PC-9 (cell line): ENCODE results near the gene UFC1. TPM values are rescaled to one million over a fixed set of nuclear protein-coding genes. Genes with fewer than 3 reads are reported as not detected.
"Not testable (repeated sequence)": the region's sequence is repeated elsewhere in the genome, so short reads cannot be mapped to it uniquely, and the experiment has no call there.

Experiments used
- BruUV-seq: library from RNA; stranded (reverse); fragments of 400-500 nt; replicated peaks from 2 replicates; lab custom pipeline; 2021; lab: Mats Ljungman, UMichigan
- CTCF ChIA-PET: fragments of 300-600 bp; sonication (Branson Sonifier 250); formaldehyde crosslinking; loops from one replicate; lab custom pipeline; 2022; ENCODE audit warnings: antibody characterized with exemption; lab: Charles Lee
- POLR2A ChIA-PET: fragments of 300-600 bp; sonication (Branson Sonifier 250); formaldehyde crosslinking; loops from one replicate; lab custom pipeline; 2022; ENCODE audit warnings: antibody characterized with exemption; ENCODE audit not compliant: unreplicated experiment; lab: Charles Lee
- DNase-seq, 2 experiments: peaks; one replicate each; pipeline versions ENCODE4 v3.0.0 to v3.0.0-alpha.2; 2015 to 2022; ENCODE audit warnings: mixed read lengths in 1 of 2
- H2AFZ ChIP-seq: fragments of 200-600 bp; sonication (generic); 2 replicates; pipeline ENCODE4 v1.8.1; 2017; ENCODE audit warnings: antibody characterized with exemption
- H3F3A ChIP-seq: fragments of 200-600 bp; sonication (generic); 2 replicates; pipeline ENCODE4 v1.8.1; 2017; ENCODE audit warnings: antibody characterized with exemption, mild to moderate bottlenecking, low read depth; ENCODE audit not compliant: insufficient read depth
- H3K27ac ChIP-seq: fragments of 200-600 bp; sonication (generic); 2 replicates; pipeline ENCODE4 v1.6.1; 2016; ENCODE audit warnings: mixed run types
- H3K27me3 ChIP-seq: fragments of 200-600 bp; sonication (generic); 2 replicates; pipeline ENCODE4 v1.6.1; 2016; ENCODE audit warnings: low read depth, mixed run types; ENCODE audit not compliant: insufficient read depth
- H3K36me3 ChIP-seq: fragments of 200-600 bp; sonication (generic); 2 replicates; pipeline ENCODE4 v1.6.1; 2016; ENCODE audit warnings: low read depth, mixed run types
- H3K4me1 ChIP-seq: fragments of 200-600 bp; sonication (generic); replicated peaks from 2 replicates; pipeline ENCODE4 v1.6.1; 2016; ENCODE audit warnings: mixed run types; ENCODE audit not compliant: insufficient read depth
- H3K4me2 ChIP-seq: fragments of 200-600 bp; sonication (generic); 2 replicates; pipeline ENCODE4 v1.6.1; 2017; ENCODE audit warnings: mixed run types
- H3K4me3 ChIP-seq: fragments of 200-600 bp; sonication (generic); 2 replicates; pipeline ENCODE4 v1.6.1; 2016; ENCODE audit warnings: mixed run types
- H3K79me2 ChIP-seq: fragments of 200-600 bp; sonication (generic); 2 replicates; pipeline ENCODE4 v1.6.1; 2017; ENCODE audit warnings: low read depth, mixed run types
- H3K9me2 ChIP-seq: fragments of 200-600 bp; sonication (generic); 2 replicates; pipeline ENCODE4 v1.8.1; 2017; ENCODE audit warnings: mild to moderate bottlenecking; ENCODE audit not compliant: insufficient read depth
- H3K9me3 ChIP-seq: fragments of 200-600 bp; sonication (generic); 2 replicates; pipeline ENCODE4 v1.8.1; 2016; ENCODE audit warnings: low read depth; ENCODE audit not compliant: insufficient read depth
- H4K20me1 ChIP-seq: fragments of 200-600 bp; sonication (generic); 2 replicates; pipeline ENCODE4 v1.8.1; 2017; ENCODE audit not compliant: insufficient read depth
- EZH2 ChIP-seq: fragments of 200-600 bp; sonication (generic); IDR thresholded peaks from 2 replicates; pipeline ENCODE4 v1.8.0; 2017; ENCODE audit warnings: antibody characterized with exemption, low read depth
- intact Hi-C: fragments of 100-400 bp; cut with micrococcal nuclease; formaldehyde crosslinking; loops from one replicate; pipeline ENCODE4 v1.10.0; 2022; ENCODE audit not compliant: unreplicated experiment
- total RNA-seq: library from RNA; stranded (reverse); gene quantifications from 2 replicates; pipeline ENCODE4 v1.2.3, GENCODE V29; 2021
- TF ChIP-seq, protein P1 (sequence below): fragments of 200-600 bp; sonication (generic); conservative IDR thresholded peaks from 2 replicates; pipeline ENCODE4 v1.6.1; 2017; ENCODE audit warnings: mixed run types, antibody characterized with exemption, mild to moderate bottlenecking, moderate library complexity

UFC1 gene
- total RNA-seq, 1 experiment from 2014 or later: 74.9 TPM

DNA sequence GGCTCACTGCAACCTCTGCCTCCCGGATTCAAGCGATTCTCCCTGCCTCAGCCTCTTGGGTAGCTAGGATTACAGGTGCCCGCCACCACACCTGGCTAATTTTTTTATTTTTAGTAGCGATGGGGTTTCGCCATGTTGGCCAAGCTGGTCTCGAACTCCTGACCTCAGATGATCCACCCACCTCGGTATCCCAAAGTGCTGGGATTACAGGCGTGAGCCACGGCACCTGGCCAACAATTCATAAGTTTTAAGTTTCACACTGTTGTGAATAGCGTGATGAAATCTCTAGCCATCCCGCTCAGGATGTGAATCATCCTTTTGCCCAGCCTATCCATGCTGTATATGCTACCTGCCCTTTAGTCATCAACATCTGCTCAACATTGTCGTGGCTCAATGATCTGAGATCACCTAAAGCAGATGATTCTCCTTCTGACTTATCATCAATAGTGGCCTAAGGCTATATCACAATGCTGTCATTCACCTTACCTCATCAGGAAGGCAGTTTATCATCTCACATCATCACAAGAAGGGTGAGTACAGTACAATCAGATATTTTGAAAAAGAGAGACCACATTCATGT, 38.6 kb upstream of the UFC1 start:
- no peaks in the 10 kb centered on the region for H3K27me3 ChIP-seq
- peak; percentile 75 to 96 for DNase-seq
- H3K4me3 ChIP-seq: no peak overlapping the region
- BruUV-seq: no TSS peak
- peaks cover 50% of the 10 kb centered on the region for H3F3A ChIP-seq
- TF ChIP-seq EZH2: no peak
- TF ChIP-seq, protein P1, sequence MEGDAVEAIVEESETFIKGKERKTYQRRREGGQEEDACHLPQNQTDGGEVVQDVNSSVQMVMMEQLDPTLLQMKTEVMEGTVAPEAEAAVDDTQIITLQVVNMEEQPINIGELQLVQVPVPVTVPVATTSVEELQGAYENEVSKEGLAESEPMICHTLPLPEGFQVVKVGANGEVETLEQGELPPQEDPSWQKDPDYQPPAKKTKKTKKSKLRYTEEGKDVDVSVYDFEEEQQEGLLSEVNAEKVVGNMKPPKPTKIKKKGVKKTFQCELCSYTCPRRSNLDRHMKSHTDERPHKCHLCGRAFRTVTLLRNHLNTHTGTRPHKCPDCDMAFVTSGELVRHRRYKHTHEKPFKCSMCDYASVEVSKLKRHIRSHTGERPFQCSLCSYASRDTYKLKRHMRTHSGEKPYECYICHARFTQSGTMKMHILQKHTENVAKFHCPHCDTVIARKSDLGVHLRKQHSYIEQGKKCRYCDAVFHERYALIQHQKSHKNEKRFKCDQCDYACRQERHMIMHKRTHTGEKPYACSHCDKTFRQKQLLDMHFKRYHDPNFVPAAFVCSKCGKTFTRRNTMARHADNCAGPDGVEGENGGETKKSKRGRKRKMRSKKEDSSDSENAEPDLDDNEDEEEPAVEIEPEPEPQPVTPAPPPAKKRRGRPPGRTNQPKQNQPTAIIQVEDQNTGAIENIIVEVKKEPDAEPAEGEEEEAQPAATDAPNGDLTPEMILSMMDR: no peak
- ChIA-PET POLR2A (no interaction called here), CTCF (no interaction called here)
- peak overlapping the region; percentile 94 for H3K4me2 ChIP-seq
- no peak overlapping the region for H2AFZ ChIP-seq
- H3K27ac ChIP-seq: peak overlapping the region; percentile 81
- peaks cover 16% of the 10 kb centered on the region for H4K20me1 ChIP-seq
- peaks cover 79% of the 10 kb centered on the region for H3K79me2 ChIP-seq
- H3K9me3 ChIP-seq: no peaks in the 10 kb centered on the region
- H3K36me3 ChIP-seq: peaks cover 9% of the 10 kb centered on the region; the same call in 1 of the 2 replicates
- intact Hi-C loops: no loop called here
- H3K9me2 ChIP-seq: no peaks in the 10 kb centered on the region
- peaks cover 50% of the 10 kb centered on the region for H3K4me1 ChIP-seq

DNA sequence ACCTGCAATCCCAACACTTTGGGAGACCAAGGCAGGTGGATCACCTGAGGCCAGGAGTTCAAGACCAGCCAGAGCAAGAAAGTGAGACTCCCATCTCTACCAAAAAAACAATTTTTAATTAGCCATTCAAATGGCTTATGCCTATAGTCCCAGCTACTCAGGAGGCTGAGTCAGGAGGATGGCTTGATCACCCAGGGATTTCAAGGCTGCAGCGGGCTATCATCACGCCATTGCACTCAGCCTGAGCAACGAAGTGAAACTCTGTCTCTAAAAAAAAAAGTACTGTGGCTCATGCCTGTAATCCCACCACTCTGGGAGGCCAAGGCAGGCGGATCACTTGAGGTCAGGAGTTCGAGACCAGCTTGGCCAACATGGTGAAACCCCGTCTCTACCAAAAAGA, 37.8 kb upstream of the UFC1 start:
- BruUV-seq, H3K36me3 ChIP-seq, intact Hi-C loops, H2AFZ ChIP-seq, CTCF ChIA-PET, H3K4me3 ChIP-seq, H3K27me3 ChIP-seq, H3K9me2 ChIP-seq, DNase-seq, POLR2A ChIA-PET, H3K9me3 ChIP-seq: not testable (repeated sequence)
- H4K20me1 ChIP-seq: peaks cover 15% of the 10 kb centered on the region
- peak overlapping the region; percentile 81 for H3K27ac ChIP-seq
- peak overlapping the region; percentile 94 for H3K4me2 ChIP-seq
- H3K79me2 ChIP-seq: peaks cover 75% of the 10 kb centered on the region
- H3K4me1 ChIP-seq: peaks cover 50% of the 10 kb centered on the region
- peaks cover 51% of the 10 kb centered on the region for H3F3A ChIP-seq

DNA sequence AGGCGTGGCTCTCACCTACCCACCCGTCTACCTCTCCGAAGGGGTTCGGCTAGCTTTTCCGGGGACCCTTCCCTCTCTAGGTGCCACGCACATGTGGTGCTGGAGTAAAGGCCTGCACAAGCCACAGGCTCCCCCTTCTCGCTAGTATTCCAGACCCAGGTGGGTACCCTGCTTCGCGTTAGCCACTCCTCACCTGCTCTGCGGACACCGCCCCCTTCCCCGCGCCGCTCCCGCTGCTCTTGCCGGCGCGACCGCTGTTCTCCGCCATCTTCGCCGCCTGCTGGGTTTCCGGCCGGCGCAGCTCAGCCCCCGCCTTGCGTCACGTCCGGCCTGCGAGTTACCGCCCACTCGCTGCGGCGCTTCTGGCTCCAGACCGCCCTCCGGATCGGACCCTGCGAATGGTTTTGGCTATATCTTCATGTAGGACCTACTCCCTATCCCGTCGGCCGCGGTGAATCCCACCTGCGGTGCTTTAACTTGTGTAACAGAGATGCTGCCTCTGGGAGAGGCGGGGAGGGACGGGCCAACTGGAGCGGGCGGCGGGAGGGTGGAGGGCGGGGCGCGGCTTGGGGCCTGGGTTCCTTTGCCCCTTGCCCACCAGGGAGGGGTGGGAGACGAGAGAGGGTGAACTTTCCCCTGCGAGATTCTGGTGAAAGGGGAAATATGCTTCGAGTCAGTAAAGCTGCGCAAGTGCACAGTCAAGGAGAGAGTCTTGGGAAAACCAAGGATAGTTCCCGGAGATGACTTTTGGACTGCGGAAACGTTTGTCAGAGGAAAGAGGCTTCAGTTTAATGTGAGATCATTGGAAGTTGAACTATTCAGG, 35.8 kb upstream of the UFC1 start, which contains the start of the genes NIT1 and PFDN2:
Gene NIT1 (plus strand): TSS at position 347 of the 823 bp plus-strand sequence. CDS start 72 bp downstream, at position 419.
Gene PFDN2 (minus strand): TSS at position 279 of the 823 bp plus-strand sequence. CDS start 11 bp downstream, at position 268.
- DNase-seq: peak; percentile 70 to 80
- TF ChIP-seq, protein P1: no peak
- no peak for TF ChIP-seq EZH2
- Histone ChIP-seq H3K27ac (peak within 1 kb of the TSS; percentile 81), H3K4me1 (peaks cover 50% of the 10 kb centered on the region), H3K9me2 (no peaks in the 10 kb centered on the region), H3K4me3 (peak within 1 kb of the TSS; percentile 82), H3K27me3 (no peaks in the 10 kb centered on the region), H2AFZ (peak within 1 kb of the TSS; percentile 77), H3K9me3 (no peaks in the 10 kb centered on the region), H3K4me2 (peak within 1 kb of the TSS; percentile 94), H3K36me3 (peaks cover 9% of the 10 kb centered on the region; the same call in 1 of the 2 replicates), H3F3A (peaks cover 58% of the 10 kb centered on the region), H4K20me1 (no peaks in the 10 kb centered on the region; the same call in 1 of the 2 replicates), H3K79me2 (peaks cover 57% of the 10 kb centered on the region)
- intact Hi-C loops: loop anchor here (2.0 kb wide), 1 partner anchor 49 kb away; the partner anchor contains the start of gene PPOX
- ChIA-PET POLR2A (interaction anchor here (0.6 kb wide), 2 partner anchors 84 to 87 kb away, joined by 3 to 4 read pairs; no protein-coding TSS in a partner anchor), CTCF (interaction anchor here (0.6 to 0.7 kb wide), 3 partner anchors 17 to 226 kb away, joined by 3 read pairs; no protein-coding TSS in a partner anchor)
- no TSS peak for BruUV-seq
